Thoracic aorta (tissue), 2 donors: ENCODE results near the gene RBFOX2. TPM values are rescaled to one million over a fixed set of nuclear protein-coding genes. Genes with fewer than 3 reads are reported as not detected.

Experiments used
- ATAC-seq: fragments of 150-250 bp; one replicate; pipeline ENCODE4 v1.8.0; 2017; ENCODE audit warnings: low read depth; ENCODE audit not compliant: insufficient number of reproducible peaks, low FRiP score
- DNase-seq: peaks from one replicate; pipeline ENCODE4 v3.0.0-alpha.2; 2020; ENCODE audit warnings: low spot score
- H3K27ac ChIP-seq, 2 donors: fragments of 200-600 bp; sonication (generic); 1 replicate in 1 of 2; 2 replicates in 1 of 2; pipeline ENCODE4 v1.5.1; 2016; ENCODE audit warnings: mild to moderate bottlenecking in 2 of 2, moderate library complexity in 2 of 2
- H3K27me3 ChIP-seq: fragments of 200-600 bp; sonication (generic); replicated peaks from 2 replicates; pipeline ENCODE4 v1.6.0; 2016; ENCODE audit warnings: mild to moderate bottlenecking; ENCODE audit not compliant: insufficient read depth
- H3K36me3 ChIP-seq: fragments of 200-600 bp; sonication (generic); one replicate; pipeline ENCODE4 v1.5.1; 2016
- H3K4me1 ChIP-seq, 2 donors: fragments of 200-600 bp; sonication (generic); 1 replicate in 1 of 2; 2 replicates in 1 of 2; pipeline versions ENCODE4 v1.5.1 to v1.6.0; 2016; ENCODE audit warnings: low read depth in 2 of 2, mild to moderate bottlenecking in 1 of 2; ENCODE audit not compliant: control insufficient read depth in 1 of 2
- H3K4me3 ChIP-seq: fragments of 200-600 bp; sonication (generic); 2 replicates; pipeline ENCODE4 v1.5.1; 2016; ENCODE audit warnings: mild to moderate bottlenecking
- H3K9me3 ChIP-seq: fragments of 200-600 bp; sonication (generic); 2 replicates; pipeline ENCODE4 v1.5.1; 2016
- CTCF ChIP-seq: fragments of 200-600 bp; sonication (generic); IDR thresholded peaks from one replicate; pipeline ENCODE4 v1.5.1; 2019; ENCODE audit warnings: antibody characterized with exemption
- total RNA-seq, 2 donors: library from RNA; depleted of rRNA; stranded (reverse); fragments of >200 nt; gene quantifications; one replicate each; pipeline versions ENCODE4 v1.1.0 to v1.2.3, GENCODE V29; 2016

Gene RBFOX2
- total RNA-seq, 2 donors from 2014 or later = 117 to 143 TPM

DNA sequence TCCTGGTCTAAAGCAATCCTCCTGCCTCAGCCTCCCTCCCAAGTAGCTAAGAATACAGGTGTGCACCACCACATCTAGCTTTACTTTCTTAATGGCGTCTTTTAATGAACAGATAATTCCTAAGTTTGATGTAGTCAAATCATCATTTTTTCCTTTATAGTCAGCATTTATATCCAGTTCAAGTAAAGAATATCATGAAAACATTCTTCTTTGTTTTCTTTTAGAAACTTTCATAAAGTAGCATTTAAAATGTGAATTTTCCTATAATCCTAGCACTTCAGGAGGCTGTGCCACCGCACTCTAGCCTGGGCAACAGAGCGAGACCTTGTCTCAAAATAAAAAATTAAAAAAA lies 61.6 kb downstream of the RBFOX2 start:
- Histone ChIP-seq H3K4me1 (peaks cover 15 to 54% of the 10 kb centered on the region in 2 donors), H3K27ac (no peak overlapping the region)

DNA sequence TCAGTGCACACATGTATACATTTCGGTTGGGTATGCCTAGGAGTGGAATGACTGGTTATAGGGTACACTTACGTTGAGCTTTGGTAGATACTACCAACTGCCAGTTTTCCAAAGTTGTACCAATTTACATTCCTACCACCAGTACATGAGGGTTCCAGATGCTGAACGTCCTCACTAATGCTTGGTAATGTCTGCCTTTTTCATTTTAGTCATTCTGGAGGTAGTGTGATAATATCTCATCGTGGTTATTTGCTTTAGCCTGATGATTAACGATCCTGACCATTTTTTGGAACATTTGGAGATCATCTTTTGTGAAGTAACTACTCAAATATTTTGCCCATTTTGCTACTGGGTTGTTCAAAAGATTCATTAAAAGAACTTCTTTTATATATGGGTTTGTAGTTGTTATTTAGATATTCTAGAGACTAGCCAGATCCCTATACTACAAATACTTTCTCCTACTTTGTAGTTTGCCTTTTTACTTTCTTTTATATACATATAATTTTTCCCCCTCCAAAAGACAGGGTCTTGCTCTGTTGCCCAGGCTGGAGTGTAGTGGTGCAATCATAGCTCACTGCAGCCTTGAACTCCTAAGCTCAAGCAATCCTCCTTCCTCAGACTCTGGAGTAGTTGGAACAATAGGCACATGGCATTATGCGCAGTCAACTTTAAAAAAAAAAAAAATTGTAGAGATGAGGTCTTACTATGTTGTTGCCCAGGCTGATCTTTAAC lies 62.1 kb downstream of the RBFOX2 start:
- ATAC-seq (no peak), DNase-seq (no peak)
- no peaks in the 10 kb centered on the region for H3K27me3 ChIP-seq
- no peaks in the 10 kb centered on the region for H3K36me3 ChIP-seq
- H3K27ac ChIP-seq = no peak overlapping the region
- H3K4me1 ChIP-seq = peaks cover 14 to 54% of the 10 kb centered on the region in 2 donors
- no peaks in the 10 kb centered on the region for H3K9me3 ChIP-seq
- H3K4me3 ChIP-seq = no peak overlapping the region
- no peak for TF ChIP-seq CTCF

More for the DNA sequence above, 61.6 kb downstream of the RBFOX2 start:
- no peaks in the 10 kb centered on the region for H3K9me3 ChIP-seq
- no peak overlapping the region for H3K4me3 ChIP-seq
- H3K27me3 ChIP-seq = no peaks in the 10 kb centered on the region
- DNase-seq (no peak), ATAC-seq (no peak)
- H3K36me3 ChIP-seq = no peaks in the 10 kb centered on the region
- TF ChIP-seq CTCF = no peak

DNA sequence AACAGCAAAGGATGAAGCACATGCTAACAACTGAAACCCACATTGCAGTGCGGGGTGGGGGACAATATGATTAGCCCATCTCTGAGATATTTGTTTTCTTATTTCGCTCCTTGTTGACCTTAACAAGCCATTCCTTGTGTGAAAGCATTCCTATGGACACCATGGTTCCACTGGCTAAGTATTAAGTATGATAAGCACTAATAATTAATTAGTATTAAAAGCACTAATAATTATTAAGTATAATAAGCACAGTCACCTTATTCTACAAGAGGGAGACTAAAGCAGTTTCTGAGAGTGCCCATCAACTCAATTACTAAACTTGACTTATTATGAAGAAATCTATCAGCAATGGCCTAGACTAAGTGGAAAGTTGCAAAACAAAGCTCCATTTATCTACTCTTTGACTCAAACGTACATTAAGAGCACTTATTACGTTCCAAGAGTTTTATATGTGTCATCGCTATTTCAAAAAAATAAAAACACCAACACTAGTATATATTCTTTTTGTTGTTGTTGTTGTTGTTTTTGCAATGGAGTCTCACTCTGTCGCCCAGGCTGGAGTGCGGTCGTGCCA lies 65.3 kb downstream of the RBFOX2 start:
- no peaks in the 10 kb centered on the region for H3K27me3 ChIP-seq
- peaks cover 11 to 44% of the 10 kb centered on the region in 2 donors for H3K4me1 ChIP-seq
- no peaks in the 10 kb centered on the region for H3K36me3 ChIP-seq
- no peak overlapping the region for H3K27ac ChIP-seq
- DNase-seq (no peak), ATAC-seq (no peak)
- H3K9me3 ChIP-seq = no peaks in the 10 kb centered on the region
- TF ChIP-seq CTCF = no peak
- H3K4me3 ChIP-seq = no peak overlapping the region

- peak; percentile 86 for ATAC-seq
- H3K9me3 ChIP-seq = no peaks in the 10 kb centered on the region
- no peaks in the 10 kb centered on the region for H3K36me3 ChIP-seq
- H3K4me3 ChIP-seq = peak overlapping the region; percentile 65
- TF ChIP-seq CTCF = no peak
- DNase-seq = peak; percentile 22
- peak overlapping the region; percentile 56 to 69 for H3K27ac ChIP-seq
- H3K27me3 ChIP-seq = no peaks in the 10 kb centered on the region
- H3K4me1 ChIP-seq = peaks cover 11 to 31% of the 10 kb centered on the region in 2 donors
These were observed 66.9 kb downstream of the RBFOX2 start for GRCh38 chr22:35961480-35962295.

DNA sequence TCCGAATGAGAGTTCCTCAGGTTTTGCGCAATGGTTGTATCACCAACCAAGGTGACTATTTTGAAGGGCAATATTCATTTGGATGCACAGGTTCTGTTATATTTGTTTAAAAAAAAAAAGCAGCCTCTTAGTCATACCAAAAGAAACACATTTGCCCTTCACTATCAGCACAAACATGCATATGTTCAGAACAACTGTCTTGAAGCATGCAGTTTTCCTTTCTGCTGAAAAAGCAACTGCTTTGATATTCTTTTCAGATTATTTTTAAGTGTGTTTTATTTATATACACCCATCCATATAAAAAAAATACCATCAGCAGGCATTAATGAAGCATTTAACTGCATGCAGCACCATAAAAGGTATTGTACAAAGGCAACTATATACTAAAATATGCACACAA lies 67.8 kb downstream of the RBFOX2 start:
- H3K27ac ChIP-seq = peak overlapping the region; percentile 3 to 69
- H3K36me3 ChIP-seq = no peaks in the 10 kb centered on the region
- no peaks in the 10 kb centered on the region for H3K27me3 ChIP-seq
- no peaks in the 10 kb centered on the region for H3K9me3 ChIP-seq
- DNase-seq (no peak), ATAC-seq (no peak)
- TF ChIP-seq CTCF = no peak
- H3K4me3 ChIP-seq = peak overlapping the region; percentile 65
- peaks cover 11 to 31% of the 10 kb centered on the region in 2 donors for H3K4me1 ChIP-seq
